Neural cell (in vitro differentiated cells): Measurements from ENCODE around the gene UBALD1.

Experiments used
- EP300 ChIP-seq: fragments of 450-650 bp; conservative IDR thresholded peaks from 2 replicates; pipeline ENCODE4 v1.6.1; 2014; ENCODE audit warnings: antibody characterized with exemption, mild to moderate bottlenecking, moderate library complexity; ENCODE audit not compliant: poor library complexity, severe bottlenecking
- EZH2 ChIP-seq: fragments of 200-600, 300-800 bp; shearing (Covaris generic), sonication (generic); IDR thresholded peaks from 2 replicates; pipeline ENCODE4 v1.6.1; 2014; ENCODE audit warnings: antibody characterized with exemption, low read length, borderline replicate concordance, mild to moderate bottlenecking; ENCODE audit not compliant: insufficient read depth, poor library complexity, severe bottlenecking
- MXI1 ChIP-seq: fragments of 450-650 bp; conservative IDR thresholded peaks from 2 replicates; pipeline ENCODE4 v1.6.1; 2014; ENCODE audit warnings: antibody characterized with exemption, mild to moderate bottlenecking; ENCODE audit not compliant: poor library complexity, severe bottlenecking
- POLR2AphosphoS5 ChIP-seq: IDR thresholded peaks from 2 replicates; pipeline ENCODE4 v1.6.1; 2012
- REST ChIP-seq: IDR thresholded peaks from 2 replicates; pipeline ENCODE4 v1.6.1; 2012; ENCODE audit warnings: borderline replicate concordance
- SMC3 ChIP-seq: fragments of 450-650 bp; conservative IDR thresholded peaks from 2 replicates; pipeline ENCODE4 v1.6.1; 2014; ENCODE audit warnings: antibody characterized with exemption, mild to moderate bottlenecking, moderate library complexity; ENCODE audit not compliant: poor library complexity
- TAF1 ChIP-seq: IDR thresholded peaks from 2 replicates; pipeline ENCODE4 v1.6.1; 2012; ENCODE audit warnings: low read depth
- TF ChIP-seq, protein P1 (sequence below): fragments of 450-650 bp; IDR thresholded peaks from 2 replicates; pipeline ENCODE4 v1.5.1; 2014; ENCODE audit warnings: antibody characterized with exemption, mild to moderate bottlenecking, moderate library complexity; ENCODE audit not compliant: poor library complexity, severe bottlenecking

GRCh38 chr16:4609200-4610010, 5.3 kb downstream of the UBALD1 start:
- TF ChIP-seq EZH2 (no peak), EP300 (no peak), POLR2AphosphoS5 (no peak), MXI1 (no peak), REST (no peak), SMC3 (no peak), TAF1 (no peak)
- TF ChIP-seq, protein P1, sequence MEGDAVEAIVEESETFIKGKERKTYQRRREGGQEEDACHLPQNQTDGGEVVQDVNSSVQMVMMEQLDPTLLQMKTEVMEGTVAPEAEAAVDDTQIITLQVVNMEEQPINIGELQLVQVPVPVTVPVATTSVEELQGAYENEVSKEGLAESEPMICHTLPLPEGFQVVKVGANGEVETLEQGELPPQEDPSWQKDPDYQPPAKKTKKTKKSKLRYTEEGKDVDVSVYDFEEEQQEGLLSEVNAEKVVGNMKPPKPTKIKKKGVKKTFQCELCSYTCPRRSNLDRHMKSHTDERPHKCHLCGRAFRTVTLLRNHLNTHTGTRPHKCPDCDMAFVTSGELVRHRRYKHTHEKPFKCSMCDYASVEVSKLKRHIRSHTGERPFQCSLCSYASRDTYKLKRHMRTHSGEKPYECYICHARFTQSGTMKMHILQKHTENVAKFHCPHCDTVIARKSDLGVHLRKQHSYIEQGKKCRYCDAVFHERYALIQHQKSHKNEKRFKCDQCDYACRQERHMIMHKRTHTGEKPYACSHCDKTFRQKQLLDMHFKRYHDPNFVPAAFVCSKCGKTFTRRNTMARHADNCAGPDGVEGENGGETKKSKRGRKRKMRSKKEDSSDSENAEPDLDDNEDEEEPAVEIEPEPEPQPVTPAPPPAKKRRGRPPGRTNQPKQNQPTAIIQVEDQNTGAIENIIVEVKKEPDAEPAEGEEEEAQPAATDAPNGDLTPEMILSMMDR: no peak
